ENCODE data around the gene C10orf143.

C10orf143 gene

GRCh38 chr10:130110246-130111112 is at the start of gene C10orf143:
TSS of gene C10orf143 (minus strand) at chr10:130110830. CDS start at chr10:130110772, 58 bp downstream.
- TF ChIP-seq CTCF (IDR thresholded peaks at IDR 0.05; ENCODE audit: borderline replicate concordance, insufficient read depth, low read depth, low read length) = no peak

GRCh38 chr10:130159192-130159794 is 48.7 kb upstream of the C10orf143 start:
- no peak overlapping the region for H3K4me3 ChIP-seq (ENCODE audit: low read depth, low read length)
- no peak for TF ChIP-seq CTCF (IDR thresholded peaks at IDR 0.05; ENCODE audit: borderline replicate concordance, insufficient read depth, low read depth, low read length)

More at GRCh38 chr10:130110246-130111112, at the start of gene C10orf143:
- H3K4me3 ChIP-seq (ENCODE audit: low read depth, low read length) = peak within 1 kb of the TSS; percentile 67

GRCh38 chr10:130146042-130146441 is 35.4 kb upstream of the C10orf143 start:
- TF ChIP-seq CTCF (IDR thresholded peaks at IDR 0.05; ENCODE audit: borderline replicate concordance, insufficient read depth, low read depth, low read length) = no peak
- no peak overlapping the region for H3K4me3 ChIP-seq (ENCODE audit: low read depth, low read length)

GRCh38 chr10:130141878-130142277 is 31.2 kb upstream of the C10orf143 start:
- TF ChIP-seq CTCF (IDR thresholded peaks at IDR 0.05; ENCODE audit: borderline replicate concordance, insufficient read depth, low read depth, low read length) = no peak
- peak overlapping the region; percentile 31 for H3K4me3 ChIP-seq (ENCODE audit: low read depth, low read length)

- no peak for TF ChIP-seq CTCF (IDR thresholded peaks at IDR 0.05; ENCODE audit: borderline replicate concordance, insufficient read depth, low read depth, low read length)
- peak overlapping the region; percentile 31 for H3K4me3 ChIP-seq (ENCODE audit: low read depth, low read length)
These were observed 30.8 kb upstream of the C10orf143 start for GRCh38 chr10:130141460-130141859.

GRCh38 chr10:130141038-130141437 is 30.4 kb upstream of the C10orf143 start:
- H3K4me3 ChIP-seq (ENCODE audit: low read depth, low read length) = no peak overlapping the region

More at GRCh38 chr10:130141038-130141437, 30.4 kb upstream of the C10orf143 start:
- no peak for TF ChIP-seq CTCF (IDR thresholded peaks at IDR 0.05; ENCODE audit: borderline replicate concordance, insufficient read depth, low read depth, low read length)
